Parathyroid adenoma (tissue), 2 donors: ENCODE data around the gene CAPSL.

Source experiments
- H2AFZ ChIP-seq: fragments of 300-600 bp; sonication (generic); one replicate; pipeline ENCODE4 v1.7.0; 2017; ENCODE audit warnings: antibody characterized with exemption, mild to moderate bottlenecking
- H3K27ac ChIP-seq: fragments of 300-600 bp; sonication (generic); one replicate; pipeline ENCODE4 v1.7.0; 2017
- H3K27me3 ChIP-seq: fragments of 300-600 bp; sonication (generic); one replicate; pipeline ENCODE4 v1.7.0; 2017; ENCODE audit warnings: low read length; ENCODE audit not compliant: control insufficient read depth, insufficient read depth
- H3K36me3 ChIP-seq: fragments of 300-600 bp; sonication (generic); one replicate; pipeline ENCODE4 v1.7.0; 2017; ENCODE audit warnings: low read length; ENCODE audit not compliant: control insufficient read depth, insufficient read depth
- H3K4me1 ChIP-seq: fragments of 300-600 bp; sonication (generic); one replicate; pipeline ENCODE4 v1.7.0; 2017; ENCODE audit warnings: control low read depth
- H3K4me2 ChIP-seq: fragments of 300-600 bp; sonication (generic); one replicate; pipeline ENCODE4 v1.7.0; 2017; ENCODE audit warnings: low read length
- H3K4me3 ChIP-seq: fragments of 300-600 bp; sonication (generic); one replicate; pipeline ENCODE4 v1.7.0; 2017; ENCODE audit warnings: low read depth, low read length
- H3K79me2 ChIP-seq: fragments of 300-600 bp; sonication (generic); one replicate; pipeline ENCODE4 v1.7.0; 2017; ENCODE audit warnings: control low read depth
- H3K9ac ChIP-seq: fragments of 300-600 bp; sonication (generic); one replicate; pipeline ENCODE4 v1.7.0; 2017; ENCODE audit warnings: mild to moderate bottlenecking
- H3K9me3 ChIP-seq: fragments of 300-600 bp; sonication (generic); one replicate; pipeline ENCODE4 v1.7.0; 2017; ENCODE audit warnings: low read length; ENCODE audit not compliant: control insufficient read depth
- CTCF ChIP-seq: fragments of 300-600 bp; sonication (generic); IDR thresholded peaks from one replicate; pipeline ENCODE4 v1.7.0; 2017; ENCODE audit warnings: antibody characterized with exemption, mild to moderate bottlenecking
- donor health status: primary hyperparathyroidism.

Gene CAPSL

DNA sequence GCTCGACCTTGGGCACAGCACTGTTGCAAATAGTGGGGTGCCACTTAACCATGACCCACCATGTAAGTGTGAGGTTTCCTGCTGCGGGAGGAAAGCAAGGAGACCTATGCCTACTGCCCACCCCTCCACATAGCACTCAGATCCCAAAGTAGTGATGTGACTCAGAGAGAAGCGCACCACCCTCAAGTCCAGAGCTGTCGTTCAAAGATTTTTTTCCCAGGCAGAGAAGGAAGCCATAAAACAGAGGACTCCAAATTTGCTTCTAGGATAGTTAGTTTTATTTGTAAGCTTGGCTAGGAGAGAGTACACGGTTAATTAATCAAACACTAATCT lies 33.4 kb upstream of the CAPSL start:
- H3K27ac ChIP-seq = no peak overlapping the region
- H3K36me3 ChIP-seq = no peaks in the 10 kb centered on the region
- no peaks in the 10 kb centered on the region for H3K79me2 ChIP-seq
- no peak overlapping the region for H3K9ac ChIP-seq
- no peak overlapping the region for H3K4me3 ChIP-seq
- H3K4me1 ChIP-seq = no peaks in the 10 kb centered on the region
- no peaks in the 10 kb centered on the region for H3K27me3 ChIP-seq
- H3K9me3 ChIP-seq = no peaks in the 10 kb centered on the region
- TF ChIP-seq CTCF = no peak
- H3K4me2 ChIP-seq = no peak overlapping the region
- H2AFZ ChIP-seq = no peak overlapping the region

DNA sequence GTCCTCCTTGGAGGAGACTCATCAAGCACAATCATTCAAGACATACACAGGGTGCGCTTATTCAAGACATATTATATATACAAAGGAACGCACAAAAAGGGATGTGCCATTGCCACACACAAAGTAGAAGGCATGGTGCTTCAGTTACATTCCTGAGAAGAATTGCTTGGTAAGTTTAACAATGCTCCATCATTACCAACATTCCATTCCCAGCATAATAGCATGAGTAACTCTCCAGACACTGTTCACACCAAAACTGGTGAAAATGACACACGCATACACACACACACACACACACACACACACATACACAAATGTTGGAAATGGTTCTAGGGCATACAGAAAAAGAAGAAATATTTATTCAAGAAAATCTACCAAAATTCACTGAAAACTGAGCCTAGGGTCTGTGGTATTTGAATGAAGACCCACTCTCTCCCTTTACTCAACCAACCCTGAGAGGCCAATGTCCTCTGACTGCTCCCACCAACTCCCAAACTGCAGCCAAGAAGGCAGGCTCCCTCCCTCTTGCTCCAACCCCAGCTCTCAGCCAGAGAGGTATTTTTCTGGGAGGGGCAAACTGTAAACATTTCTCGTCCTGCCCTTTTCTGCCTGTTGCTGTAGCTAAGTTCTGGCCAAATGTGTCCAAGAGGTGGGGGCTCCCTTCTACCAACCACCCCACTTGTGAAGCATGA lies 32.9 kb upstream of the CAPSL start:
- Histone ChIP-seq H3K9me3 (no peaks in the 10 kb centered on the region), H3K79me2 (no peaks in the 10 kb centered on the region), H3K4me2 (no peak overlapping the region), H3K27me3 (no peaks in the 10 kb centered on the region), H3K4me3 (no peak overlapping the region), H3K27ac (no peak overlapping the region), H3K36me3 (no peaks in the 10 kb centered on the region), H2AFZ (no peak overlapping the region), H3K4me1 (no peaks in the 10 kb centered on the region), H3K9ac (no peak overlapping the region)
- no peak for TF ChIP-seq CTCF

DNA sequence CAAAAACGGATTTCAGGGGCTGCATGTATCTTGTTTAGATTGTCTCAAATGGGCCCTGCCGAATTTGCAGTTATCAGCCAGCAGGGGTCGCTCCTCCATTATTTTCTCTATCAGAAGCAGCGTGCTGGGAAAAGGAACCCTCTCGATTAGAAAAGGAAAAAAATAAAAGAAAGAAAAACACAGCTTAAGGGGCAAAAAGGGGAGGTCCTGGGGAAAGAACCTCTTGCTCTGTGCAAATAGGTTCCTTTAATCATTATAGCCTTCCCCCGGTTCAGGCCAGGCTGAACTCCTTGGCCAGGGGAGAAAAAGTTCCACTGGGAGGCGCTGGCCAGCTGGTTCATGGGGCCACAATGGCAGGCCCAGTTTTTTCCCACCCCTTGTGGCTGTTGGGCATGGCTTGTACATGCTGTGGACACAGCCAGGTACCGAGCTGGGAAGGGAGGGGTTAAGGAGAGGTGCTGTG lies 25.0 kb upstream of the CAPSL start:
- H3K36me3 ChIP-seq = no peaks in the 10 kb centered on the region

GRCh38 chr5:35960328-35960727 lies 21.9 kb upstream of the CAPSL start:
- Histone ChIP-seq H2AFZ (no peak overlapping the region), H3K4me1 (no peaks in the 10 kb centered on the region), H3K9ac (no peak overlapping the region), H3K79me2 (no peaks in the 10 kb centered on the region), H3K27ac (no peak overlapping the region), H3K27me3 (no peaks in the 10 kb centered on the region), H3K9me3 (no peaks in the 10 kb centered on the region), H3K4me3 (no peak overlapping the region), H3K36me3 (no peaks in the 10 kb centered on the region), H3K4me2 (no peak overlapping the region)
- no peak for TF ChIP-seq CTCF

More for the DNA sequence above, 25.0 kb upstream of the CAPSL start:
- Histone ChIP-seq H3K27ac (no peak overlapping the region), H3K79me2 (no peaks in the 10 kb centered on the region), H3K4me1 (no peaks in the 10 kb centered on the region), H3K27me3 (no peaks in the 10 kb centered on the region), H3K9ac (no peak overlapping the region), H2AFZ (no peak overlapping the region), H3K9me3 (no peaks in the 10 kb centered on the region), H3K4me2 (no peak overlapping the region), H3K4me3 (no peak overlapping the region)
- peak; percentile 11 for TF ChIP-seq CTCF

- Histone ChIP-seq H3K9ac (no peak overlapping the region), H3K27ac (no peak overlapping the region), H3K4me1 (no peaks in the 10 kb centered on the region), H3K4me2 (no peak overlapping the region), H3K9me3 (no peaks in the 10 kb centered on the region), H3K79me2 (no peaks in the 10 kb centered on the region), H2AFZ (no peak overlapping the region), H3K27me3 (no peaks in the 10 kb centered on the region), H3K4me3 (no peak overlapping the region), H3K36me3 (no peaks in the 10 kb centered on the region)
- TF ChIP-seq CTCF = no peak
Measured at GRCh38 chr5:35956429-35956828, 18.0 kb upstream of the CAPSL start.
